ENCODE results near the gene CYP4F11. TPM values are rescaled to one million over a fixed set of nuclear protein-coding genes. Genes with fewer than 3 reads are reported as not detected.

The CYP4F11 gene
- total RNA-seq, 4 donors from 2014 or later: 16.6 to 37.9 (median 19.5) TPM

GRCh38 chr19:15862444-15862843 is 71.9 kb downstream of the CYP4F11 start:
- Histone ChIP-seq H3K27me3 (peaks cover 0 to 26% (median 0%) of the 10 kb centered on the region in 4 donors), H3K9me3 (no peaks in the 10 kb centered on the region), H3K27ac (no peak overlapping the region), H3K4me1 (no peaks in the 10 kb centered on the region), H3K36me3 (no peaks in the 10 kb centered on the region), H3K4me3 (no peak overlapping the region)
- intact Hi-C loops (cut with DNase I): loop anchor here (10.0 kb wide), 1 partner anchor 238 kb away; no protein-coding TSS in a partner anchor
- no peak for TF ChIP-seq POLR2A (IDR thresholded peaks at IDR 0.05)
- no peak for TF ChIP-seq CTCF (IDR thresholded peaks at IDR 0.05)
- 28 to 50% methylated on average over 7 of the region's 7 CpGs for WGBS, 2 donors
- no peak for DNase-seq

Small RNAs within 50 kb of the gene (small RNA-seq; reads per million reads assigned to genes)
- 0 reads per million in 4 donors for gene CYP4F36P

Other genes with a start within 250 kb of the CYP4F11 start
- not detected for gene OR10H2, start 206.5 kb downstream of the CYP4F11 start, total RNA-seq
- not detected for gene OR10H3, start 196.5 kb downstream of the CYP4F11 start, total RNA-seq
- not detected for gene OR10H5, start 146.9 kb downstream of the CYP4F11 start, total RNA-seq
- not detected for gene OR10H1, start 118.9 kb downstream of the CYP4F11 start, total RNA-seq
- under 1 TPM in 1 of 4 donors, not detected in 3; 0.19 TPM for gene CYP4F2, start 36.5 kb downstream of the CYP4F11 start, total RNA-seq
- not detected for gene OR10H4, start 14.5 kb upstream of the CYP4F11 start, total RNA-seq
- 100 to 1,000 TPM; 307 to 577 (median 369) TPM for gene TPM4, start 142.0 kb upstream of the CYP4F11 start, total RNA-seq
- gene RAB8A, start 177.4 kb upstream of the CYP4F11 start, total RNA-seq: 10 to 100 TPM; 39.5 to 70.9 (median 46.4) TPM
- 1 to 10 TPM in 1 of 4 donors, under 1 TPM in 2, not detected in 1; 0.31 to 1.1 (median 0.41) TPM for gene HSH2D, start 209.2 kb upstream of the CYP4F11 start, total RNA-seq
- not detected for gene CIB3, start 239.0 kb upstream of the CYP4F11 start, total RNA-seq